PFSK-1 (cell line): ENCODE results near the gene IMPG1.

Source experiments
- FOXP2 ChIP-seq: optimal IDR thresholded peaks from 2 replicates; pipeline ENCODE3; 2011; ENCODE audit warnings: borderline replicate concordance, control low read depth, inconsistent platforms; ENCODE audit not compliant: insufficient read depth; ENCODE audit errors: extremely low read length, extremely low read depth
- POLR2AphosphoS5 ChIP-seq: IDR thresholded peaks from 2 replicates; pipeline ENCODE4 v1.6.1; 2012; ENCODE audit warnings: low read depth, mild to moderate bottlenecking, control low read depth, low read length, moderate library complexity
- SIN3A ChIP-seq: IDR thresholded peaks from 2 replicates; pipeline ENCODE4 v1.6.1; 2012; ENCODE audit warnings: mild to moderate bottlenecking, low read length, moderate library complexity, borderline replicate concordance; ENCODE audit not compliant: insufficient read depth
- TAF1 ChIP-seq: IDR thresholded peaks from 2 replicates; pipeline ENCODE4 v1.6.1; 2012; ENCODE audit warnings: low read length, control low read depth, borderline replicate concordance; ENCODE audit not compliant: insufficient read depth
- TF ChIP-seq, protein P1 (sequence below), 2 experiments: IDR thresholded peaks; 2 replicates each; pipeline versions ENCODE4 v1.6.1 to v1.8.0; 2011 to 2012; ENCODE audit warnings: low read depth in 2 of 2, low read length in 2 of 2, control low read depth in 1 of 2, inconsistent platforms in 1 of 2, mild to moderate bottlenecking in 1 of 2, moderate library complexity in 1 of 2; ENCODE audit not compliant: insufficient read depth in 1 of 2

The IMPG1 gene

DNA sequence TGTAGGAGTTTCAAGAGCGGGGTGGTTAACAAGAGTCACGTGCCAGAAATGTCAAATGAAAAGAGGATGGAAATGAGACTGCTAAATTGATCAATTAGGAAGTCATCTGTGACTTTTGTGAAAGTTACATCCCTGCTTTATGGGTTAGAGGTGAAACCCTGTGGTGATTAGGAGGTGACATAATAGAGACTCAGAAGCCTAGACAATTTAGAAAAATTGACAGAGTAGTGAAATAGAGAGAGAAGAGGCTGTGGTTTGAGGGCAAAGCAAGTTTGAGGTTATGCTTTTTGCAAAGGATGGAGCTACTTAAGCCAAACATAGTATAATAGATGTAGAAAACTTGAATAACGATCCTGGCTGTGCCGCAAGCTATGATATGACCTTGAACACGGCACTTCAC is 71.8 kb downstream of the IMPG1 start:
- TF ChIP-seq POLR2AphosphoS5 = no peak
- TF ChIP-seq, protein P1, sequence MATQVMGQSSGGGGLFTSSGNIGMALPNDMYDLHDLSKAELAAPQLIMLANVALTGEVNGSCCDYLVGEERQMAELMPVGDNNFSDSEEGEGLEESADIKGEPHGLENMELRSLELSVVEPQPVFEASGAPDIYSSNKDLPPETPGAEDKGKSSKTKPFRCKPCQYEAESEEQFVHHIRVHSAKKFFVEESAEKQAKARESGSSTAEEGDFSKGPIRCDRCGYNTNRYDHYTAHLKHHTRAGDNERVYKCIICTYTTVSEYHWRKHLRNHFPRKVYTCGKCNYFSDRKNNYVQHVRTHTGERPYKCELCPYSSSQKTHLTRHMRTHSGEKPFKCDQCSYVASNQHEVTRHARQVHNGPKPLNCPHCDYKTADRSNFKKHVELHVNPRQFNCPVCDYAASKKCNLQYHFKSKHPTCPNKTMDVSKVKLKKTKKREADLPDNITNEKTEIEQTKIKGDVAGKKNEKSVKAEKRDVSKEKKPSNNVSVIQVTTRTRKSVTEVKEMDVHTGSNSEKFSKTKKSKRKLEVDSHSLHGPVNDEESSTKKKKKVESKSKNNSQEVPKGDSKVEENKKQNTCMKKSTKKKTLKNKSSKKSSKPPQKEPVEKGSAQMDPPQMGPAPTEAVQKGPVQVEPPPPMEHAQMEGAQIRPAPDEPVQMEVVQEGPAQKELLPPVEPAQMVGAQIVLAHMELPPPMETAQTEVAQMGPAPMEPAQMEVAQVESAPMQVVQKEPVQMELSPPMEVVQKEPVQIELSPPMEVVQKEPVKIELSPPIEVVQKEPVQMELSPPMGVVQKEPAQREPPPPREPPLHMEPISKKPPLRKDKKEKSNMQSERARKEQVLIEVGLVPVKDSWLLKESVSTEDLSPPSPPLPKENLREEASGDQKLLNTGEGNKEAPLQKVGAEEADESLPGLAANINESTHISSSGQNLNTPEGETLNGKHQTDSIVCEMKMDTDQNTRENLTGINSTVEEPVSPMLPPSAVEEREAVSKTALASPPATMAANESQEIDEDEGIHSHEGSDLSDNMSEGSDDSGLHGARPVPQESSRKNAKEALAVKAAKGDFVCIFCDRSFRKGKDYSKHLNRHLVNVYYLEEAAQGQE (IDR thresholded peaks at IDR 0.05; ENCODE audit: insufficient read depth in 1 of 2, low read depth in 2 of 2, low read length in 2 of 2) = no peak
- no peak for TF ChIP-seq FOXP2
- no peak for TF ChIP-seq SIN3A

DNA sequence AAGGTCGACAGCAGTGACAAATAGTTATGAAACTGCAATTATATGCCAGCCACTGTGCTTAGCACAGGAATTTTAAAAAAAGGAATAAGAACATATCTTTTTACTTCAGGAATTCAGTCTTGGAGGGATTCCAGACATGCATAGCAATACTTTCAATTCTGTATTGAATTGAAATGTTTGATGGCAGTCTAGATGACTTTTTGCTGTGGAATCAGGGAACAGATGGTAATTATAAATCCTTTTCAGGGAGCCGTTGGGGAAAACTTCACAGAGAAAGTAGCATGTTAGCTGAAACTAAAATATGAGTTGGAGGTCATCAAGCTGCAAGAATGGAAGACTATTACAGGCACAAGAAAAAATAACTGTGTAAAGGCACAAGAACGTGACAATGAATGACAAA is 74.8 kb downstream of the IMPG1 start:
- TF ChIP-seq SIN3A (no peak), TAF1 (no peak), POLR2AphosphoS5 (no peak), FOXP2 (no peak)
- TF ChIP-seq, protein P1 (IDR thresholded peaks at IDR 0.05; ENCODE audit: insufficient read depth in 1 of 2, low read depth in 2 of 2, low read length in 2 of 2) = no peak

DNA sequence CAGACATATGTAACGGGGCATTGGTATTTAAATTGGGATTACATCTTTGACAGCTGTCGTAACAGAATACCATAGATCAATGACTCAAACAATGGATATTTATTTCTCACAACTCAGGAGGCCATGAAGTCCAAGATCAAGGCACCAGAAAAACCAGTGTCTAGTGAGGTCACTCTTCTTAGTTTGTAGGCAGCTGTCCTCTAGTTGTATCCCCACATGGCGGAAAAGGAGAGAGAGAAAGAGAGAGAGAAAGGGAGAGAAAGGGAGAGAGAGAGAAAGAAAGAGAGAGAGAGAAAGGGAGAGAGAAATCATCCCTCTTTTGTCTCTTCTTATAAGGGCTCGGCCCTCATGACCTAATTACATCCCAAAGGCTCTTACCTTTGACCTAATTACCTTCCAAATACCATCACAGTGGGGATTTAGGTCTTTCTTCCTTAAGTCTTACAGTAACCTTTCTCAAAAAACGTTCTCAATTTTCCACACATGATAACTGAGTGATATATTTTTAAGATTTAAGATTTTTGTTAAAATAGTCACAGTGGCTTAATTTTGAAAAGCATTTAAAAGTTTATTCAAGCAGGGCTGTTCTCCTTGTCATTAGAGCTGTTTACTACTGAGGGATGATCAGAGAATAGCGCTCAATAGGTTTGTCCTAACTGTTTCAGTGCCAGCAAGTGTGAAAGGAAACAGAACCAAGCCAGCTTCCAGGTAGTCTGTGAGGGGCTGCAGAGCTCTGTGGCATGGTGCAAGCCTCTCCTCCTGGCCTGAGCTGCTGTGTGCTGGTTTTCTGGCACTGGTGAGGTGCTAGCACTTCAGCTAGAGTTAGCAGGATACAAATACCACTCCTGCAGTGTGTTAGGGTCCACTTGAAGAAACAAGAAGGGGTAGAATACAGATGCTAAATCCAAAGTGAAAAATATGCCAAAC is 79.0 kb downstream of the IMPG1 start:
- TF ChIP-seq, protein P1 (IDR thresholded peaks at IDR 0.05; ENCODE audit: insufficient read depth in 1 of 2, low read depth in 2 of 2, low read length in 2 of 2) = no peak
- no peak for TF ChIP-seq POLR2AphosphoS5
- TF ChIP-seq TAF1 = no peak
- no peak for TF ChIP-seq FOXP2
- TF ChIP-seq SIN3A = no peak

DNA sequence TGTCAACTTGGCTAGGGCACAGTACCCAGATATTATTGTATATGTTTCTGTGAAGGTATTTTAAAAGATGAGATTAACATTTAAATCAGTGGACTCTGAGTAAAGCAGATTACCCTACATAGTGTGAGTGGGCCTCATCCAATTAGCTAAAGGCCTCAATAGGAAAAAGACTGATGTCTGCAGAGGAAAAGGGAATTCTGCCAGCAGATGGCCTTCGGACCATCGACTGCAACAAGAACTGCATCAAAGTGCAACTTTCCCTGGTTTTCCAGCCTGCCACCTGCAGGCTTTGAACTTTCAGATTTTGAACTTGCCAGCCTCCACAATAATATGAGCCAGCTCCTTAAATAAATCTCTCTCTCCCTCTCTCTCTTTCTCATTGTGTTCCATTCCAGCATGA is 80.5 kb downstream of the IMPG1 start:
- TF ChIP-seq, protein P1 (IDR thresholded peaks at IDR 0.05; ENCODE audit: insufficient read depth in 1 of 2, low read depth in 2 of 2, low read length in 2 of 2) = no peak
- TF ChIP-seq TAF1 (no peak), POLR2AphosphoS5 (no peak), FOXP2 (no peak), SIN3A (no peak)
